Activated B cell treated with CpG ODN at 0.5 μM for 24 hours (primary cell): Measurements from ENCODE around the gene ITPRID2. TPM values are rescaled to one million over a fixed set of nuclear protein-coding genes. Genes with fewer than 3 reads are reported as not detected.

ENCODE experiments used
- ATAC-seq: fragments of 200-7000 bp; cut with Tn5 transposase; one replicate; pipeline ENCODE4 v1.10.0; 2021; ENCODE audit warnings: low read depth, mild to moderate bottlenecking, moderate library complexity
- CTCF ChIA-PET: fragments of 350-600 bp; sonication (Branson Sonifier 250); formaldehyde crosslinking; loops from one replicate; lab custom pipeline; 2021; ENCODE audit warnings: antibody characterized with exemption; lab: Charles Lee
- POLR2A ChIA-PET: fragments of 350-600 bp; sonication (Branson Sonifier 250); formaldehyde crosslinking; loops from one replicate; lab custom pipeline; 2021; ENCODE audit warnings: antibody characterized with exemption; lab: Charles Lee
- DNase-seq: peaks from one replicate; pipeline ENCODE4 v3.0.0; 2022
- H3K27ac Mint-ChIP-seq: one replicate; pipeline ENCODE4 v1.8.0; 2020; ENCODE audit warnings: mixed read lengths
- H3K27me3 Mint-ChIP-seq: one replicate; pipeline ENCODE4 v1.8.0; 2021; ENCODE audit warnings: mixed read lengths
- H3K36me3 Mint-ChIP-seq: one replicate; pipeline ENCODE4 v1.8.0; 2021; ENCODE audit warnings: low read depth, mixed read lengths
- H3K4me1 Mint-ChIP-seq: one replicate; pipeline ENCODE4 v1.8.0; 2021; ENCODE audit warnings: mixed read lengths
- H3K4me3 Mint-ChIP-seq: one replicate; pipeline ENCODE4 v1.8.0; 2020; ENCODE audit warnings: mild to moderate bottlenecking, mixed read lengths
- H3K9me3 Mint-ChIP-seq: one replicate; pipeline ENCODE4 v1.8.0; 2020; ENCODE audit warnings: mixed read lengths
- CTCF ChIP-seq: fragments of 200-600 bp; IDR thresholded peaks from one replicate; pipeline ENCODE4 v1.8.0; 2022; ENCODE audit warnings: antibody characterized with exemption, mild to moderate bottlenecking
- intact Hi-C: fragments of 100-400 bp; cut with micrococcal nuclease; formaldehyde crosslinking; loops from one replicate; pipeline ENCODE4 v1.15.1; 2024
- total RNA-seq: library from RNA; stranded (reverse); gene quantifications from 2 replicates; pipeline ENCODE4 v1.2.3, GENCODE V29; 2022

Gene ITPRID2
- total RNA-seq, 1 donor from 2014 or later: 33.9 TPM

DNA sequence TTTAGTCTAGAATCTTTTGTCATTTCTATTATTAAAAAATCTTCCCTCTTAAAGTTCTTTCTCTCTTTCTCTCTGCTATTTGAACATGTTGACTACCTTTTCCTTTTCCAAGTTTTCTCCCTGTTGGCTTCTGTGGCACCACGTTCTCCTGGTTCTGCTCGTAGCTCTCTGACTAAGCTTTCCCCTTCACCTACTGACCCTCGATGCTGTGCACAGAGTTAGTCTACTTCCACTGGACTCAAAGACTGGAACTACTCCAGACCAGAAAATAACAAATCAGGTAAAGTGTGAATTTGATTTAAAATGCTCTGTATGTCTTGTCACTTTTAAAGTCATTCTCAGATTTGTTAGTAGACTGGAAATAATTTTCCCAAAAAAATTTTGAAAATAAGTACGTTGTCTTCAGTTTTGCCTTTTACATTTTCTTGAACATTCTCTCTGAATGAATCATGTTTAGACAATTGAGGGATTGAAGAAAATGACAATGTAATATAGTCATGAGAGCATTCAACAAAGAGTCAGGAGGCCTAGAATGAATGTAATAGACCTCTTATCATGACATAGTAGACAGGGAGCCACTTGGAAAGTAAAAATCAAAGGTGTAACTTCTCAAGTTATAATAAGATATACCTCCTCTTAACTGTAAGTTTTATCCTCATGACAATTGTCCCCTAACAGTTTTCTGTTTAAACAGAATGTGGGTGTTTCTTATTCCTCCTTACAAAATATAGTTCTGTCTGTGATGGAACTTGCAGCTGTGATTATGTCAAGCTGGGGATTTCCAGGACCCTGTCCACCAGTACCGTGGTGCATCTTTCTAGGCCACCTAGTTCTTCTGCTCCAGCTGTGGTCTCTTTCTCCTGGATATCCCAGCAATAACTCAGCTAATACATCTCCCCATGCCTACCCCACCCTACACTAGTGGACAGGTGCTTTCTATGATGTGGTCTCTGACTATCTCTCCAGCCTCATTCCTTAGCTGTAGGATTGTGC is 25.5 kb downstream of the ITPRID2 start:
- Mint-ChIP-seq H3K4me1 (no peaks in the 10 kb centered on the region), H3K36me3 (peaks cover 54% of the 10 kb centered on the region), H3K27me3 (no peaks in the 10 kb centered on the region), H3K27ac (no peak overlapping the region), H3K9me3 (no peaks in the 10 kb centered on the region), H3K4me3 (no peak overlapping the region)
- ChIA-PET POLR2A (no interaction called here), CTCF (interaction anchor here (1.0 kb wide), 1 partner anchor 13 kb away, joined by 4 read pairs; no protein-coding TSS in a partner anchor)
- DNase-seq (no peak), ATAC-seq (no peak)
- intact Hi-C loops: no loop called here
- no peak for TF ChIP-seq CTCF

DNA sequence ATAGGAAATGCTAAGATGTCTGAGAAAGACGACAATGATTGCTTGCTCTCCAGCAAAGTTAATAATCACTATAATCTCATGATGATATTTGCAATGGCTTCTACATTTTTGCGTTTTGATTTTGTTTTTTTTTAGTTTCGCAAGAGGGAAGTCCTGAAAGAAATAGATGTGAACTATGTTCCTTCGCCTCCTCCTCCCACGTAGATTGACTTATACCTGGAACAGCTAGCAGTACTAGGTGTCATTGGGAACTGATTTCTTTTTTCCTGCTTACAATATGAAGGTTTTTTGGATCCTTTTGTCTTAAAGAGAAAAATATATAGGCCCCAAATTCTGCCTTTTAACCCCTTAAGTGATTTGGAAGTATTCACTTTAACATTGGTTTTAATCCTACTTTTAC is 26.7 kb downstream of the ITPRID2 start:
- ChIA-PET POLR2A (no interaction called here), CTCF (no interaction called here)
- H3K36me3 Mint-ChIP-seq: peaks cover 61% of the 10 kb centered on the region
- ATAC-seq (no peak), DNase-seq (no peak)
- TF ChIP-seq CTCF: no peak
- no peak overlapping the region for H3K4me3 Mint-ChIP-seq
- H3K9me3 Mint-ChIP-seq: no peaks in the 10 kb centered on the region
- H3K27ac Mint-ChIP-seq: no peak overlapping the region
- H3K27me3 Mint-ChIP-seq: no peaks in the 10 kb centered on the region
- intact Hi-C loops: no loop called here
- H3K4me1 Mint-ChIP-seq: no peaks in the 10 kb centered on the region

DNA sequence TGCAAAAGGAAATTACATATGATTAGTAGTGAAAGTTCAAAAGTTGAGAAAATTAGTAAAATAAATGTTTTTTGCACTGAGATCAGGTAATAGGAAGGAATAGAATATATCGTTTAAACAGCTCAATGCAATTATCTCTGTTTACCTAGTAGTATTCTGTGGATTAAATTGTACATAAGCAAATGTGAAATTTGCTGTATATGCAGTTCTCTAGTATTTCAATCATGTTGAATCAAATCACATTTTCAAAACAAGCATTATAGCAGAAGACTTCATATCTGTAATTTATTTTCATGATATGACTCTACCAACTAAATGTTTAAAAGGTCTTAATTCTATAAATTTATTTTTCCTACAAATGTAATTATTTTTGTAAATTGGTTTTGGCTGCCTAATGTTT is 31.6 kb downstream of the ITPRID2 start:
- peaks cover 55% of the 10 kb centered on the region for H3K36me3 Mint-ChIP-seq
- H3K9me3 Mint-ChIP-seq: no peaks in the 10 kb centered on the region
- H3K27me3 Mint-ChIP-seq: no peaks in the 10 kb centered on the region
- H3K27ac Mint-ChIP-seq: no peak overlapping the region
- no peak for ATAC-seq
- ChIA-PET POLR2A (no interaction called here), CTCF (no interaction called here)
- DNase-seq: no peak
- no peak for TF ChIP-seq CTCF
- intact Hi-C loops: no loop called here
- no peaks in the 10 kb centered on the region for H3K4me1 Mint-ChIP-seq
- no peak overlapping the region for H3K4me3 Mint-ChIP-seq

DNA sequence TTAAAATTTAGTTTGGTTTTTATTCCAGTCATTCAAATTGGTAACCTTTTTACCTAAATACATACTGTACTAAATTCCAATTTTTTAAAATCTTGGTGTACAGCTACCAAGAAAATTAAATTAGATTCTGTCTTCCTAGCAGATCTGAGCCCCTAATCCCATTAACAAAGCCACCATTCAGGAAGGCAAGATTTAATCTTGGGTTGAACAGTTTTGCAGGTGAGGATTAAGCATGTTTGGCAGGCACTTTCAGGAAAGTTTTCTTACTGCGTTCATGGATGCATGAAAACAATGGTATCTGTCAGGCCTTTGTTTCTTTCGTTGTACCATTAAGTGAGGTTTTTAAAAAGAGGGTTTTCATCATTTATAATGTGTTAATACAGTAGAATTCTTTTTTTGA is 32.8 kb downstream of the ITPRID2 start:
- no peak for TF ChIP-seq CTCF
- DNase-seq: no peak
- peaks cover 46% of the 10 kb centered on the region for H3K36me3 Mint-ChIP-seq
- H3K27ac Mint-ChIP-seq: no peak overlapping the region
- CTCF ChIA-PET: no interaction called here
- no peaks in the 10 kb centered on the region for H3K27me3 Mint-ChIP-seq
- POLR2A ChIA-PET: no interaction called here
- no peaks in the 10 kb centered on the region for H3K4me1 Mint-ChIP-seq
- no peaks in the 10 kb centered on the region for H3K9me3 Mint-ChIP-seq
- H3K4me3 Mint-ChIP-seq: no peak overlapping the region
- no peak for ATAC-seq
- intact Hi-C loops: no loop called here

GRCh38 chr2:181934694-181935093 is 43.2 kb downstream of the ITPRID2 start:
- no peak for ATAC-seq
- no peaks in the 10 kb centered on the region for H3K27me3 Mint-ChIP-seq
- intact Hi-C loops: no loop called here
- no peak for DNase-seq
- H3K36me3 Mint-ChIP-seq: peaks cover 12% of the 10 kb centered on the region
- ChIA-PET POLR2A (no interaction called here), CTCF (no interaction called here)
- H3K9me3 Mint-ChIP-seq: no peaks in the 10 kb centered on the region
- H3K4me3 Mint-ChIP-seq: no peak overlapping the region
- H3K4me1 Mint-ChIP-seq: no peaks in the 10 kb centered on the region
- TF ChIP-seq CTCF: no peak
- H3K27ac Mint-ChIP-seq: no peak overlapping the region
